ENCODE results near the gene ASTN2.

Gene ASTN2

GRCh38 chr9:116467740-116468351 lies 947.0 kb downstream of the ASTN2 start:
- TF ChIP-seq GATA2 (IDR thresholded peaks at IDR 0.05; ENCODE audit: low read depth, low read length) (no peak), GATA3 (IDR thresholded peaks at IDR 0.05; ENCODE audit: low read depth, low read length) (no peak)

GRCh38 chr9:116466271-116467235 lies 948.3 kb downstream of the ASTN2 start:
- TF ChIP-seq GATA2 (IDR thresholded peaks at IDR 0.05; ENCODE audit: low read depth, low read length) (no peak), GATA3 (IDR thresholded peaks at IDR 0.05; ENCODE audit: low read depth, low read length) (no peak)

GRCh38 chr9:116465576-116466270 lies 949.1 kb downstream of the ASTN2 start:
- TF ChIP-seq GATA3 (IDR thresholded peaks at IDR 0.05; ENCODE audit: low read depth, low read length) (no peak), GATA2 (IDR thresholded peaks at IDR 0.05; ENCODE audit: low read depth, low read length) (no peak)

- TF ChIP-seq GATA3 (IDR thresholded peaks at IDR 0.05; ENCODE audit: low read depth, low read length) (no peak), GATA2 (IDR thresholded peaks at IDR 0.05; ENCODE audit: low read depth, low read length) (no peak)
Observed at GRCh38 chr9:116464987-116465571, 949.8 kb downstream of the ASTN2 start.

- TF ChIP-seq GATA2 (IDR thresholded peaks at IDR 0.05; ENCODE audit: low read depth, low read length), result no peak
- TF ChIP-seq GATA3 (IDR thresholded peaks at IDR 0.05; ENCODE audit: low read depth, low read length), result no peak
Observed at GRCh38 chr9:116464423-116464822, 950.4 kb downstream of the ASTN2 start.

- TF ChIP-seq GATA3 (IDR thresholded peaks at IDR 0.05; ENCODE audit: low read depth, low read length) (no peak), GATA2 (IDR thresholded peaks at IDR 0.05; ENCODE audit: low read depth, low read length) (no peak)
Observed at GRCh38 chr9:116461632-116462031, 953.2 kb downstream of the ASTN2 start.

- no peak for TF ChIP-seq GATA2 (IDR thresholded peaks at IDR 0.05; ENCODE audit: low read depth, low read length)
- TF ChIP-seq GATA3 (IDR thresholded peaks at IDR 0.05; ENCODE audit: low read depth, low read length), result no peak
Observed at GRCh38 chr9:116460026-116460425, 954.8 kb downstream of the ASTN2 start.

GRCh38 chr9:116459576-116459975 lies 955.3 kb downstream of the ASTN2 start:
- TF ChIP-seq GATA2 (IDR thresholded peaks at IDR 0.05; ENCODE audit: low read depth, low read length) (no peak), GATA3 (IDR thresholded peaks at IDR 0.05; ENCODE audit: low read depth, low read length) (no peak)

GRCh38 chr9:116456490-116457088 lies 958.3 kb downstream of the ASTN2 start:
- TF ChIP-seq GATA2 (IDR thresholded peaks at IDR 0.05; ENCODE audit: low read depth, low read length) (no peak), GATA3 (IDR thresholded peaks at IDR 0.05; ENCODE audit: low read depth, low read length) (no peak)

- TF ChIP-seq GATA2 (IDR thresholded peaks at IDR 0.05; ENCODE audit: low read depth, low read length), result no peak
- no peak for TF ChIP-seq GATA3 (IDR thresholded peaks at IDR 0.05; ENCODE audit: low read depth, low read length)
Observed at GRCh38 chr9:116453785-116454184, 961.1 kb downstream of the ASTN2 start.

- no peak for TF ChIP-seq GATA2 (IDR thresholded peaks at IDR 0.05; ENCODE audit: low read depth, low read length)
- no peak for TF ChIP-seq GATA3 (IDR thresholded peaks at IDR 0.05; ENCODE audit: low read depth, low read length)
Observed at GRCh38 chr9:116452634-116453033, 962.2 kb downstream of the ASTN2 start.

GRCh38 chr9:116452227-116452626 lies 962.6 kb downstream of the ASTN2 start:
- TF ChIP-seq GATA2 (IDR thresholded peaks at IDR 0.05; ENCODE audit: low read depth, low read length) (no peak), GATA3 (IDR thresholded peaks at IDR 0.05; ENCODE audit: low read depth, low read length) (no peak)

GRCh38 chr9:116451500-116452115 lies 963.2 kb downstream of the ASTN2 start:
- no peak for TF ChIP-seq GATA2 (IDR thresholded peaks at IDR 0.05; ENCODE audit: low read depth, low read length)
- no peak for TF ChIP-seq GATA3 (IDR thresholded peaks at IDR 0.05; ENCODE audit: low read depth, low read length)

Data from SH-SY5Y (cell line).